ENCODE data around the gene NFYC. TPM values are rescaled to one million over a fixed set of nuclear protein-coding genes. Genes with fewer than 3 reads are reported as not detected.
A peak's percentile ranks its signal among the peaks of the same experiment; 100 is the strongest.
"Not testable (repeated sequence)": the region's sequence is repeated elsewhere in the genome, so short reads cannot be mapped to it uniquely, and the experiment has no call there.

Gene NFYC
- total RNA-seq, 1 experiment from 2014 or later: 25.4 TPM

- no peak for DNase-seq (ENCODE audit: extremely low read depth, low read depth)
Measured at GRCh38 chr1:40664791-40665190, 26.7 kb upstream of the NFYC start.

- peak; percentile 41 for DNase-seq (ENCODE audit: extremely low read depth, low read depth)
Measured at GRCh38 chr1:40665335-40666171, 26.0 kb upstream of the NFYC start, which contains the start of gene RIMS3. Gene RIMS3 (minus strand): TSS chr1:40665682. CDS start chr1:40641925, 23,757 bp downstream.

- DNase-seq (ENCODE audit: extremely low read depth, low read depth): peak; percentile 61
Measured at GRCh38 chr1:40668769-40669525, 22.6 kb upstream of the NFYC start.

GRCh38 chr1:40673452-40673851, 18.1 kb upstream of the NFYC start:
- no peak for DNase-seq (ENCODE audit: extremely low read depth, low read depth)

DNA sequence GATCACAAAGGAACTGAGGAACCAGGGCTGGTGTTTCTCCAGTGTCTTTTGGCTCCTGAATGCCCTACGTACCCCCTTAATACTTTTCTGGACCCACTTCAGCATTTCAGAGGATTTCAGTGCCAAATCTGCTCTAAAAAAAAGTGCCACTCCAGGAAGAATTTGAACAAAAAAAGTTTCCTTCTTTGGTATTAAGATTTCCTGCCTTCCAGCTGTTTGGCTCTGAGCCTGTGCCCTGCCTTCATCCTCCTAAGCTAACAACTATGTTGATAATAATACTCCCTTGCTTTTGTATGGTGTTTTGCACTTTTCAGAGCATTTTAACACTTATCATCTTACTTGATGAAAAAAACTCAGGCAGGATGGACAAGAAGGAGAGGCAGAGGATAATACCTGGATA, 15.0 kb upstream of the NFYC start:
- DNase-seq (ENCODE audit: extremely low read depth, low read depth): no peak

DNA sequence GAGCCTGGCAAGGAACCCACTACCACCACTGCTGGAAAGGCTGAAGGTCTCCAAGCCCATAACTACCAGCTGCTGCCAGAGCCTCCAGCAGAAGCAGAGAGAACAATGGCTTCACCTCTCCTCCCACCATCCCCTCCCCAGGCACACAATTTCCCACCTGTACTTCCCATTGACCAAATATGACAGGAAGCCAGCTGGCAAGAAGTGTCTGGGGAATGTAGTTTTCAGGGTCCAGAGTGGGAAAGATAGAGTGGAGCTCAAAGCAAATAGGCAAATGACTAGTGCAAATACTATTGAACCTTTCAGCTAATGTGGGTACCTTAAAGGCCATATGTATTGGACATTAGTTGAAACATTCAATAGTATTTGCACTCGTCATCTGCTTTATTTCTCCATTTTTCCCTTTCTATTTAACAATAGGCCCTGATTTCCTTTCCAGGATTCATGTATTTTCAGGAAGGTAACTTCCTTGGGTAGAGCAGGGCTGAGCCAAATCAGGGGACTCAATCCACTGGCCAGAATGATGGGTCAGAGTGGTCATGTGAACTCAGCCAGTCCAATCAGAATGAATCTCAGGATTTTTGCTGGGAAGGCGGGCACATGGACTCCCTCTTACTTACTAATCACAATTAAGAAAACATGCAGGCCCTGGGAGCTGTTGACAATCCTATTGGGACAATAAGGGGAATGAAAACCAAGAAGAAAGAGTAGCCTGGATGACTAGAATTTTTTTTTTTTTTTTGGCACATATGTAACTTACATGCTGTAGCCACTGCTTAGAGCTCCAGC, 12.1 kb upstream of the NFYC start:
- no peak for DNase-seq (ENCODE audit: extremely low read depth, low read depth)

DNA sequence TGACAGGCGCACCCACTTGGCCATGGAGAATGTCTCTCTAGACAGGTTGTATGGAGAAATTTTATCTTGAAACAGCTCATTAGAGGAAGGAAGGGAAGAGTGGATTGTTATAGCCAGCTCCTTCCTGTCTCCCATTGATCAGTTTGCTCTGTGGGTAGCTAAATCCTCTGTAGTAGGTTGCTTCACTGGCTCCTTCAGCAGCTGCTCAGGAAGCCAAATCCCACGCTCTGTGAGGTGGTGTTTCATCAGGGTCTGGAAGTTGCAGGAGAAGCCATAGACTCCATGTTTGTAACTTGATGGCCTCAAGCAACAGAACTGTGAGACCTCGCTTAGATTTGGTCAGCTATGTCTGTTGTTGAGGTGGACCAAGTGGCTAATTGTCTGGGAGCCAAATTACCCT, 6.8 kb upstream of the NFYC start:
- no peak for DNase-seq (ENCODE audit: extremely low read depth, low read depth)

DNA sequence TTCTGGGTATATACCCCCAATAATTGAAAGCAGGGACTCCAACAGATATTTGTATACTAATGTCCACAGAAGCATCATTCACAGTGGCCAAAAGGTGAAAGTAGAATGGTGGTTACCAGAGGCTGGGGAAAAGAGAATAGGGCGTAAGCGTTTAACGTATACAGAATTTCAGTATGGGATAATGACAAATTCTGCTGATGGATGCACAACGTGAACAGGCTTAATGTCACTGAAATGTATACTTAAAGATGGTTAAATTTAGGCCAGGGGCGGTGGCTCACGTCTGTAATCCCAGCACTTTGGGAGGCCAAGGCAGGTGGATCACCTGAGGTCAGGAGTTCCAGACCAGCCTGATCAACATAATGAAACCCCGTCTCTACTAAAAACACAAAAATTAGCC, 4.4 kb upstream of the NFYC start:
- DNase-seq (ENCODE audit: extremely low read depth, low read depth): no peak

DNA sequence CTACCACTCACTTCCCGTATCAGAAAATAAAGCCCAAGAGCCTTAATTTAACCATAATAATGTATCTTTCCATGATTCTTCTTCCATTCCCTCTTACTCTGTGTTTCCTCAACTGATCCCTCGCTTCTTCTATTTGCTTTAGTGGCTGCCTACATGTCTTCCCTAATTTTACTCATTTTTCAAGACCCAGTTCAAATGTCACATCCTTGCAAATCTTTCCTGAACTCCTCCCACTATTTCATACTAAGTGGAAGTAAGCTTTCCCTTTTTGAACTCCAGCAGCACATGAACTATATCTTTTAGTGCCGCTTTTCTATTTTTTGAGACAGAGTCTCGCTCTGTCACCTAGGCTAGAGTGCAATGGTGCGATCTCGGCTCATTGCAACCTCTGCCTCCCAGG, 3.8 kb upstream of the NFYC start:
- no peak for DNase-seq (ENCODE audit: extremely low read depth, low read depth)

- no peak for DNase-seq (ENCODE audit: extremely low read depth, low read depth)
Measured at GRCh38 chr1:40689737-40690136, 1.8 kb upstream of the NFYC start.

DNA sequence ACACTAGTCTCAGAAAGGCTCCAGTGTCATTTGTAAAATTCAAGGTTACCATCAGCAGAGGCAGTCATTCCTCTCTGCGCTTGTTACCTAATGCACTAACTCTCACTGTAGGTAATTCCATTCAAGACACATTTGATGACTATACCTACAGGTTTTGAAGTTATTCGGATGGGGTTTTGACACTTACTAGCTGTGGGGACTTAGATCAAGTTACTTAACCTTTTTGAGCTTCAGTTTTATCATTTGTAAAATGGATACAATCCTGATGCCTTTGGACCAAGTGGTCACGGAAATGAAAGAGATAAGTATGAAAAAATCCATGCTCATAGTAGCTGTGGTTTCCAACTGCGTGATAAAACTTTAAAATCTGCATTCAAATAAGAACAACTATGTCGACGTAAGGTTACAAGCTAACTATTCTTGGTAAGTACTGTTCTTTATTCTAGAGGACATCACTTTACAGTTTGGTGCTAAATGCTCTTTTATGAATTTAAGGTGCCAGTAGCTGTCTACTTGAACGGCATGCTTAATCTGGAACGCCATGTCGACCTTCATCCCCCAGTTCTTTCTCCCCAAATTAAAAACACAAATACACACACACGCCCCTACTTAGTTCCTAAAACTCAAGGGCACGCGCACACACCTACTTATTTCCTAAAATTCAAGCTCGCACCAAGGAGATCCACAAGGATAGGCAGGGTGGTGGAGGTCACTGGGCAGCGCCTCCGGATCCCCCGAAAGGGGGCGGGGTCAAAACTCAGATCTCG, 550 bp upstream of the NFYC start:
- no peak for DNase-seq (ENCODE audit: extremely low read depth, low read depth)

GRCh38 chr1:40692429-40692895, 958 bp downstream of the NFYC start:
- no peak for DNase-seq (ENCODE audit: extremely low read depth, low read depth)

DNA sequence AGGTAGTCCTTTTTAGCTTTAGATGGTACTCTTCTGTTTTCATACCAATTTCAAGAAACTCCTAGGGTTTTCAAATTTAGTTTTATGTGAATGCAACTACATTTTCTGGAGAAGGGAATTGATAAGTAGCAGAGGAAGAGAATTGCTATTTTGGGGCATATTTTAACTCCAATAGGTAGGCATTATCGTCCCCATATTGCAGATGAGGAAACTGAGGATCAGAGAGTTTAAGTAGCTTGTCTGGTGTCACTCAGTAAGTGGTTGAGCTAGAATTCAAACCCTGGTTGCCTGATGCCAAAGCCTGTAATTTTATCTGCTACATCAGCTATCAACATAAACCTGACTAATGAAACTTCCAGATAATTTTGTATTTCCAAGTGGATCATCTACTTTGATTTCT, 1.9 kb downstream of the NFYC start:
- DNase-seq (ENCODE audit: extremely low read depth, low read depth): no peak

- no peak for DNase-seq (ENCODE audit: extremely low read depth, low read depth)
Measured at GRCh38 chr1:40694353-40694874, 2.9 kb downstream of the NFYC start.

GRCh38 chr1:40696294-40696693, 4.8 kb downstream of the NFYC start:
- DNase-seq (ENCODE audit: extremely low read depth, low read depth): no peak

- DNase-seq (ENCODE audit: extremely low read depth, low read depth): no peak
Measured at GRCh38 chr1:40697436-40697835, 5.9 kb downstream of the NFYC start.

DNA sequence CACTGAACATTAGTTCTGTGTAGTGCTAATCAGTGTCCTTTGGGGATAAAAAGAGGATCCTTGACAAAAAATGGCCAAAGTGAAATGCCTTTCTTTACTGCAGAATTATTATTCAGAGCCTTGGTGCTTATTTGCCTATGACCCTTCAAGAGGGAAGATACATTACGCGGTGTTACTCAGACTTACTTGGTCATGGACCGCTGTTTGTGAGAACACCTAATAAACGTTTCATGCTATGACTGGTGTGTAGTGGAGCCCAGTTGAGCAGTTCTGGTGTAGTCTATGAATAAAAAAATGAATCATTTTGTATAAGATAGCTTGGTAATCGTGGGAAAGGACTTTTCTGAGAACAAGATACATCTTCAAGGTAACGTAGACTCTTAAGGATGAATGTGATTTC, 8.3 kb downstream of the NFYC start:
- no peak for DNase-seq (ENCODE audit: extremely low read depth, low read depth)

GRCh38 chr1:40701684-40702083, 10.2 kb downstream of the NFYC start:
- DNase-seq (ENCODE audit: extremely low read depth, low read depth): no peak

DNA sequence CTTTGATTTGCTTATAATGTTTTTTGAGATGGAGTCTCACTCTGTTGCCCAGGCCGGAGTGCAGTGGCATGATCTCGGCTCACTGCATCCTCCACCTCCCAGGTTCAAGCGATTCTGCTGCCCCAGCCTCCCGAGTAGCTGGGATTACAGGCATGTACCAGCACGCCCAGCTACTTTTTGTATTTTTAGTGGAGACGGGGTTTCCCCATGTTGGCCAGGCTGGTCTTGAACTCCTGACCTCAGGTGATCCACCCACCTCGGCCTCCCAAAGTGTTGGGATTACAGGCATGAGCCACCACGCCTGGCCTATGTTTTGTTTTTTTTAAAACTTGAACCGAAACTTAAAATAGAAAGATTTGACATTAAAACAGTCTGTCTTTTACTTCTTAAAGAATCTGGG, 11.3 kb downstream of the NFYC start:
- not testable (repeated sequence) for DNase-seq (ENCODE audit: extremely low read depth, low read depth)

GRCh38 chr1:40703316-40703715, 11.8 kb downstream of the NFYC start:
- DNase-seq (ENCODE audit: extremely low read depth, low read depth): no peak

Measured in NCI-H460 (cell line).